ENCODE measurements around the gene CRYBG3.
"Not testable (repeated sequence)": the region's sequence is repeated elsewhere in the genome, so short reads cannot be mapped to it uniquely, and the experiment has no call there.

CRYBG3 gene

GRCh38 chr3:97896547-97896946 is 74.7 kb downstream of the CRYBG3 start:
- peak; percentile 5 for DNase-seq (ENCODE audit: low read depth, low spot score)

DNA sequence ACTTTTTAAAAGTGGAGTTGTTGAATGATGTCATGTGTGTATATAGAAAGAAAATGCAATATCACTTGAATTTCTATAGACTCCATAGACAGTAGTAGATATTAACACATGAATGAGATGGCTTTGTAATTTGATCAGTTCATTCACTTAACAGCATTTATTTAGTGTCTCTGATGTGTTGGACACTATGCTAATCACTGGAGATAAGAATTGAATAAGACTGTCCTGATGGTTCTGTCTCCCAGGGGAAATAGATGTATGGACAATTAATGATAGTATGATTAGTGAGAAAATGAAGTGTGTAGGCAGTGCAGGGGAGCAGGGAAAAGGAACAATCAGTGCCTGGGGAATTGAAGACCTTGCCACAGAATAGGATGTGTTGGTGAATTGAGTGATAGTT is 77.5 kb downstream of the CRYBG3 start:
- no peak for DNase-seq (ENCODE audit: low read depth, low spot score)

- no peak for DNase-seq (ENCODE audit: low read depth, low spot score)
These were observed 79.8 kb downstream of the CRYBG3 start for GRCh38 chr3:97901313-97902248.

GRCh38 chr3:97909830-97910229 is 88.0 kb downstream of the CRYBG3 start:
- not testable (repeated sequence) for DNase-seq (ENCODE audit: low read depth, low spot score)

DNA sequence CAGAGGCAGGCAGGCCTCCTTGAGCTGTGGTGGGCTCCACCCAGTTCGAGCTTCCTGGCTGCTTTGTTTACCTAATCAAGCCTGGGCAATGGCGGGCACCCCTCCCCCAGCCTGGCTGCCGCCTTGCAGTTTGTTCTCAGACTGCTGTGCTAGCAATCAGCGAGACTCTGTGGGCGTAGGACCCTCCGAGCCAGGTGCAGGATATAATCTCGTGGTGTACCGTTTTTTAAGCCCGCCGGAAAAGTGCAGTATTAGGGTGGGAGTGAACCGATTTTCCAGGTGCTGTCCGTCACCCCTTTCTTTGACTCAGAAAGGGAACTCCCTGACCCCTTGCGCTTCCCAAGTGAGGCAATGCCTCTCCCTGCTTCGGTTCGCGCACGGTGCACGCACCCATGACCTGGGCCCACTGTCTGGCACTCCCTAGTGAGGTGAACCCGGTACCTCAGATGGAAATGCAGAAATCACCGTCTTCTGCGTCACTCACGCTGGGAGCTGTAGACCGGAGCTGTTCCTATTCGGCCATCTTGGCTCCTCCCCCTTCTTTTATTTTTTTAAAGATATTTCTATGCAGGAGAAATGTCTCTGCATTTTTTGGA is 88.5 kb downstream of the CRYBG3 start:
- peak; percentile 10 for DNase-seq (ENCODE audit: low read depth, low spot score)

DNA sequence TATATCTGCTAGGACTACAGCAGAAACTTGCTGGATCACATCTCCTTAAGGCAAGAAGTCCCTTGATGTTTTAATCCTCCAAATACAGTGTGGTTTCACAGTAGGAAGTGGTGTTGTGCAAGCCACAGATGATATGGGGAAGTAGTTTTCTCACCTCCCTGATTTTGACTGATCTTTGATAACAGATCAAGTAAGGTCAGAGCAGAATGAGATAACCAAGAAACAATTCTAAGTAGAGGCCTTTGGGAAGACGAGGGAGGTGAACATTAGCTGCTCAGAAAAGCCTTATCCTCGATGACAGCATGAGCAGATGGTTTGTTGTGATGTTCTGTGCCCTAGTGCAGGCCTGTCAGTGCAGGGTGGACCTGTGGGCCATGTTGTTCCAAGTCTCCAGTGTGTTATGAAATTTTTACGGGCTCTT is 89.1 kb downstream of the CRYBG3 start:
- peak; percentile 10 for DNase-seq (ENCODE audit: low read depth, low spot score)

- no peak for DNase-seq (ENCODE audit: low read depth, low spot score)
These were observed 89.6 kb downstream of the CRYBG3 start for GRCh38 chr3:97911459-97911858.

- DNase-seq (ENCODE audit: low read depth, low spot score): no peak
These were observed 92.6 kb downstream of the CRYBG3 start for GRCh38 chr3:97914388-97914787.

DNA sequence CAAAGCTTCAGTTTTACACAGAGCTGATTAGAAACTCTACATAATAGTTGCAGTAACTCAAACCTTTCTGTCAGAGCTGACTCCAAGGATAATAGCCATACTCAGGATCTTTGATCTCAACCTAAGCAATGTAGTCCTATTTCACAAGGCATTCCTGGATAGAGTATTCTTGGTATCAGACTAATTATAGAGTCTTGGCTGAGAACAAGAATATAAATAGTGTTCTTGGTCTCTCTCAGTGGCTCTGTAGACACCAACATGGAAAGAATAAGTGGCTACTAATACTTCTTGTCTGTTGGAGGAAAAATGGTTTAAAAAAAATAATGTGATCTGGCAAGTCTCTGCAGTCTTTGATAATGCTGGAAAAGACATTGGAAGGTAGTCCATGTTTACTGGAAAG is 94.8 kb downstream of the CRYBG3 start:
- DNase-seq (ENCODE audit: low read depth, low spot score): no peak

GRCh38 chr3:97917813-97918536 is 96.2 kb downstream of the CRYBG3 start:
- no peak for DNase-seq (ENCODE audit: low read depth, low spot score)

DNA sequence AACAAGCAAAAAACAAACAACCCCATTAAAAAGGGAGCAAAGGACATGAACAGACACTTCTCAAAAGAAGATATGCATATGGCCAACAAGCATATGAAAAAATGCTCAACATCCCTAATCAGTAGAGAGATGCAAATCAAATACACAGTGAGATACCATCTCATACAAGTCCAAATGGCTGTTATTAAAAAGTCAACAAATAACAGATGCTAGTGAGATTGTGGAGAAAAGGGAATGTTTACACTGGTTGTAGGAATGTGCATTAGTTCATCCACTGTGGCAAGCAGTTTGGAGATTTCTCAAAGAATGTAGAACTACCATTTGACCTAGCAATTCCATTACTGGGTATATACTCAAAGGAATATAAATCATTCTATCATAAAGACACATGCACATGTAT is 105.9 kb downstream of the CRYBG3 start:
- DNase-seq (ENCODE audit: low read depth, low spot score): no peak

GRCh38 chr3:97928986-97929385 is 107.2 kb downstream of the CRYBG3 start:
- DNase-seq (ENCODE audit: low read depth, low spot score): no peak

DNA sequence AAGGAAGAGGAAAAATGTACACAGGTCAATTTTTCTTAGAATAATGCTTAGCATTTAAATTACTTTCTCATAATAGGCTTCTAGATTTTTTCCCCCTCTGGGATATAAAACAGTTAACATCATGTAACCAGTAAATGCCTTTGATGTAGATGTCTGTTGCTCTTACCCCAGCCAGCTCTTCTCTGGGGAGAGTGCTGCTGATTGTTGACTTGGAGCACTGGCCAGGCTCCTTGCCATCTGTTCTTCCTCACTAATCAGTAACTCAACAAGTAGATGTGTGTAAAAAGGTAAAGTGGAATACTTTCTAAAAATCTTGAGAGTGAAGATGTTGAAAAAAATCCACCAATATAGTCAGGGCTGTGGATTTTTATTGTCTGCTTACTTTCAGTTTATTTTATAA is 108.2 kb downstream of the CRYBG3 start:
- no peak for DNase-seq (ENCODE audit: low read depth, low spot score)

GRCh38 chr3:97931218-97931617 is 109.4 kb downstream of the CRYBG3 start:
- DNase-seq (ENCODE audit: low read depth, low spot score): no peak

- DNase-seq (ENCODE audit: low read depth, low spot score): no peak
These were observed 110.6 kb downstream of the CRYBG3 start for GRCh38 chr3:97932387-97932801.

- DNase-seq (ENCODE audit: low read depth, low spot score): no peak
These were observed 113.3 kb downstream of the CRYBG3 start for GRCh38 chr3:97934980-97935695.

DNA sequence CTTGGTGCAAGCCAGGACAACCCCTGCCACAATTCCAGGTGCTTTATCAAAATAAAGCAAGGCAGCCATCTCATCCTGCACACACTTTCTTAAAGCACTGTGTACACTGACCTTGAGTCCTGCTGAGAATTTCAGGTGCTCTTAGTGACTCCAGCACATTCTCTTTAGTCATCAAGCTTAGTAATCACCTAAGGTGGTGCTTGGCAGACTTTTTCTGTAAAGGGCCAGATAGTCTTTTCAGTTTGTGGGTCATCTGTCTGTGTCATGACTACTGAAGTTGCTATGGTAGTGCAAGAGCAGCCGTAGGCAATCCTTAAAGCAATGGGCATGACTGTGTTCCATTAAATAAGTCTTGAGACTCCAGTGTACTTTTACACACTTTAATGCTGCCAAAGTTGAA is 114.0 kb downstream of the CRYBG3 start:
- no peak for DNase-seq (ENCODE audit: low read depth, low spot score)

- DNase-seq (ENCODE audit: low read depth, low spot score): no peak
These were observed 115.4 kb downstream of the CRYBG3 start for GRCh38 chr3:97937205-97937604.

DNA sequence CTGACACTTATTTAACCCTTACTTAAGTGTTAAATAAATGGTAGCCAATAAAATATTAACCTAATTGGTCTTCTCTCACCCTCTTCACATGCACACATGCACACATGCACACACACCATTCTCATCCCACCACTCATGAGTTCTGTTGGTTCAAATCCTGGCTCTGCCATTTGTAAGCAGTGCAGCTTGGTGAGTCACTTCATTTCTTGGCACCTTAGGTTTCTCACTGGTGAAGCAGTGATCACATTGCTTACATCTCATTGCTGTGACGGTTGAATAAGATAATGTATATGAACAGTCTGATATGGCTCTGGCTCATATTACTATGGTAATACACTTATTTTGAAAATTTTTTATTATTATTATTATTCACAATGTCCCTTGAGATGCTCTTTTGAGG is 116.6 kb downstream of the CRYBG3 start:
- no peak for DNase-seq (ENCODE audit: low read depth, low spot score)

DNA sequence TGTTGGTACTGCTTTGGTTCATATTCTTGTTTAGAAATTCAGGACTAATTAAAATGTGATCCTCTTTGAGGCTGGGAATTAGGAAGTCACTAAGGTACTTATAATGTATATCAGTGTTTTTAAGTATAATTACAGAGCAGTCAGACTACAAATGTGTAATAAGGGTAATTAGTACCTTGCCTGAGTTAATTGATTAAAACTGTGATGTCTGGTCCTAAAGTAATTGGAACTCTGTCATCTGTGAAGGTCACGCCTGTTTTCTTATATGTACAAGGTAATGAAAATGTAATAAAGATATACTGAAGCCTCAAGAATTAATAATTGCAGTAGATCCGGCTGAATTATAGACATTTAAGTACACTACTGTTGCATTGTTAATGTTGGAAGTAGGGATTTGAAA is 117.6 kb downstream of the CRYBG3 start:
- DNase-seq (ENCODE audit: low read depth, low spot score): no peak

- DNase-seq (ENCODE audit: low read depth, low spot score): no peak
These were observed 118.2 kb downstream of the CRYBG3 start for GRCh38 chr3:97940034-97940433.

Measured in ELF-1 (cell line).